ENCODE data around the gene RALGDS.
"Not testable (repeated sequence)": the region's sequence is repeated elsewhere in the genome, so short reads cannot be mapped to it uniquely, and the experiment has no call there.

Gene RALGDS

DNA sequence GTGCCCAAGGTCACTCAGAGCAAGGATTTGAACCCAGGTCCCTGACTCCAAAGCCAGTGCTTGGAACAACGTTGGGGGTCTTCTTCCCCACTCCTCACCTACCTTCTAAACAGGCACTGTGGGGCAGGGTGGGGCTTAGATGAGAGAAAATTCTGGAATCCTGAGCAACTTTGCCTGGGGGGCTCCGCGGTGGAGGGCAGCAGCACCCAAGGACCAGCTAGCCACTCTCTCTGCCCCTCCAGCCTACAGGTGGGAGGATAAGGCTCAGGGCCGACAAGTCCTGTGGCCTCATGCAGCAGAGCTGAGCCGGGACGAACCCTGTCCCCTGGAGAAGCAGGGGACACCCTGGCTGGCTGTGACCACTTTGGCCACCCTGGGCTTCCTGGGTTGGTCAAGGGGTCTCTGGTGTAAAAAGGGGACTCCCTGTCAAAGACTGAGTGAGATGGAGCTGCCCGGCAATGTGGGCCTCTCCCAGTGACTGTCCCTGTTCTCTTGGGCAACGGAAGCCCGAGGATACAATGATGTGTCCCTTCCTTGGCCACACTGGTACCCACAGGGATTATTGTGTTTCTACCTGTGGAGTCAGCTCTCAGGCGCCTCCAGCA, 32.8 kb downstream of the RALGDS start:
- DNase-seq (ENCODE audit: low read depth) = no peak

DNA sequence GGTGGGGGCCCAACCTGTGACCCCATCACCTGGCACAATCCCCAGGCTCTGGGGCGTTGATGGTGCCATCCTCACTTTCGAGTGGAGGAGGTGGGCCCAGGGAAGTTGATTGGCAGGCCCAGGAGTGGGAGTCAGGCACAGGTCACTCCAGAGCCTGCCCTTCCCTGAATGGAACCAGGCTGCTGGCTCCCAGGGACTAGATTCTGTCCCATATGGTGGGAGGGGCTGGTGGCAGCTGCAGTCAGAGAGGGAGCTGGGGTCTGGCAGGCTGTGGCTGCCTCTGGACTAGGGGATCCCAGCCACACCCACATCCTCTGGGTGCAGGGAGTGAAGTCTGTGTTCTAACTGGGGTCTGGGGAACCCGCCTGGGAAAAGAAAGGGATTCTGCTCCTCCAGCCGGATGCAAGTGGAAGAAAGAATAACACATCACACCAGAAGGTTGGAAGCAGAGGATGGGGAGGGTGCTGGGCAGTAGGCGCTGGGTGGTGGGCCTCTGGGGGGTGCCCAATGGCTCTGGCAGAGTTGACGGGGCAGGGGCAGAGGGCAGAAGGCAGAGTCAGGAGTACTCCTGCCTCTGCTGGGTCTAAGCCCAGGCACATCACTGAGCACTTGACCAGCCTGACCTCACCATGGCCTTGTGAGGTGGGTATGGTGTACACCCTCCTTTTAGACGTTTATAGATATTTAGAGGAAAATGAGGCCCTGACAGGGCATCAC, 33.5 kb downstream of the RALGDS start:
- no peak for DNase-seq (ENCODE audit: low read depth)

DNA sequence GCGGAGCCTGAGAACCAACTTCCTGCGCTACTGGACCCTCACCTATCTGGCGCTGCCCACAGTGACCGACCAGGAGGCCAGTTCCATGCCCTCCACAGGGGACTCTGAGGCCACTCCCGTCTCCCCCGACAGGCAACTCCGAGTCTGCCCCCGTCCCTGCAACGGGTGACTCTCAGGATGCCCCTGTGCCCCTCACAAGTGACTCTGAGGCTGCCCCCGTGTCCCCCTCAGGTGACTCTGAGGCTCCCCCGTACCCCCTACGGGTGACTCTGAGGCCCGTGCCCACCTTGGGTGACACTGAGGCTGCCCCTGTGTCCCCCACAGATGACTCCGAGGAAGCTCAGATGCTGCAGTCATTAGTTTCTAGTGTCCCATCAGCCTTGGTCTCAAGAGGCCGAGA, 34.1 kb downstream of the RALGDS start:
- DNase-seq (ENCODE audit: low read depth) = no peak

DNA sequence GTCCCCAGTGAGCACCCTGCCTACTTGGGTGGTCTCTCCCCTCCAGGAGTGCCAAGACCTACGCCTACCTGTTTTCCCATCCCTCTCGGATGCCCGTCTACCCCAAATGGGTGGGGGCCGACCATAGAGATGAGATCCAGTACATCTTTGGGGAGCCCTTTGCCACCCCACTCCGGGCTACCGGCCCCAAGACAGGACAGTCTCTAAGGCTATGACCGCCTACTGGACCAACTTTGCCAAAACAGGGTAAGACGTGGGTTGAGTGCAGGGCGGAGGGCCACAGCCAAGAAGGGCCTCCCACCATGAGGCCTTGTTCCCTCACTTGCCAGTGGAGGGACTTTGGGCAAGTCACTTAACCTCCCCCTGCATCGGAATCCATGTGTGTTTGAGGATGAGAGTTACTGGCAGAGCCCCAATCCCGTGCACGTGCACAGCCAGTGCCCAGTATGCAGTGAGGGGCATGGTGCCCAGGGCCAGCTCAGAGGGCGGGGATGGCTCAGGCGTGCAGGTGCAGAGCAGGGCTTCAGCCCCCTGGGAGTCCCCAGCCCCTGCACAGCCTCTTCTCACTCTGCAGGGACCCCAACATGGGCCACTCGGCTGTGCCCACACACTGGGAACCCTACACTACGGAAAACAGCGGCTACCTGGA, 34.7 kb downstream of the RALGDS start:
- DNase-seq (ENCODE audit: low read depth) = not testable (repeated sequence)

DNA sequence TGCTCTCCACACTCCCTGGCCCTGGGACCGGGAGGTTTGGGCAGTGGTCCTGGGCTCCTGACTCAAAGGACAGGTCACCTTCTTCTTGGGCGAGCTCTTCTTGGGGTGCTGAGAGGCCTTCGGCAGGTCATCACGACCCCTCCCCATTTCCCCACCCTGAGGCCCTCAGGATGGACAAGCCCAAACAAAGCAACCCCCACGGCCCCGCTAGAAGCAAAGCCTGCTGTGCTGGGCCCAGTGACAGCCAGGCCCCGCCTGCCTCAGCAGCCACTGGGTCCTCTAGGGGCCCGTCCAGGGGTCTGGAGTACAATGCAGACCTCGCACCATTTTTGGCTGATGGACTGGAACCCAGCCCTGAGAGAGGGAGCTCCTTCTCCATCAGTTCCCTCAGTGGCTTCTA, 37.4 kb downstream of the RALGDS start:
- DNase-seq (ENCODE audit: low read depth) = not testable (repeated sequence)

DNA sequence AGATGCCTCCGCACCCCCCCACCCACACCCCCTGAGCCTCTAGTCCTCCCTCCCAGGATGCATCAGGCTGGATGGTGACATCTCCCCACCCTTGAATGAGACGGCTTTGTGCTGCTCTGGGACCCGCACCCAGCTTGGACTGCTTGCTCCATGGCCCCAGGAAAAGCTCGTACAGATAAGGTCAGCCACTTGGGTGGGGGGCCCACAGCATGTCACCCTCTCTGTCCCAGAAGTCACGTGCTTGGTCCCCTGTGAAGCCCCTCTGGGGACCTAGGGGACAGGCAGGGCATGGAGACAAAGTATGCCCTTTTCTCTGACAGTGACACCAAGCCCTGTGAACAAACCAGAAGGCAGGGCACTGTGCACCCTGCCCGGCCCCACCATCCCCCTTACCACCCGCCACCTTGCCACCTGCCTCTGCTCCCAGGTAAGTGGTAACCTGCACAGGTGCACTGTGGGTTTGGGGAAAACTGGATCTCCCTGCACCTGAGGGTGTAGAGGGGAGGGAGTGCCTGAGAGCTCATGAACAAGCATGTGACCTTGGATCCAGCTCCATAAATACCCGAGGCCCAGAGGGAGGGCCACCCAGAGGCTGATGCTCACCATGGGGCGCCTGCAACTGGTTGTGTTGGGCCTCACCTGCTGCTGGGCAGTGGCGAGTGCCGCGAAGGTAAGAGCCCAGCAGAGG, 38.9 kb downstream of the RALGDS start:
- DNase-seq (ENCODE audit: low read depth) = not testable (repeated sequence)

DNA sequence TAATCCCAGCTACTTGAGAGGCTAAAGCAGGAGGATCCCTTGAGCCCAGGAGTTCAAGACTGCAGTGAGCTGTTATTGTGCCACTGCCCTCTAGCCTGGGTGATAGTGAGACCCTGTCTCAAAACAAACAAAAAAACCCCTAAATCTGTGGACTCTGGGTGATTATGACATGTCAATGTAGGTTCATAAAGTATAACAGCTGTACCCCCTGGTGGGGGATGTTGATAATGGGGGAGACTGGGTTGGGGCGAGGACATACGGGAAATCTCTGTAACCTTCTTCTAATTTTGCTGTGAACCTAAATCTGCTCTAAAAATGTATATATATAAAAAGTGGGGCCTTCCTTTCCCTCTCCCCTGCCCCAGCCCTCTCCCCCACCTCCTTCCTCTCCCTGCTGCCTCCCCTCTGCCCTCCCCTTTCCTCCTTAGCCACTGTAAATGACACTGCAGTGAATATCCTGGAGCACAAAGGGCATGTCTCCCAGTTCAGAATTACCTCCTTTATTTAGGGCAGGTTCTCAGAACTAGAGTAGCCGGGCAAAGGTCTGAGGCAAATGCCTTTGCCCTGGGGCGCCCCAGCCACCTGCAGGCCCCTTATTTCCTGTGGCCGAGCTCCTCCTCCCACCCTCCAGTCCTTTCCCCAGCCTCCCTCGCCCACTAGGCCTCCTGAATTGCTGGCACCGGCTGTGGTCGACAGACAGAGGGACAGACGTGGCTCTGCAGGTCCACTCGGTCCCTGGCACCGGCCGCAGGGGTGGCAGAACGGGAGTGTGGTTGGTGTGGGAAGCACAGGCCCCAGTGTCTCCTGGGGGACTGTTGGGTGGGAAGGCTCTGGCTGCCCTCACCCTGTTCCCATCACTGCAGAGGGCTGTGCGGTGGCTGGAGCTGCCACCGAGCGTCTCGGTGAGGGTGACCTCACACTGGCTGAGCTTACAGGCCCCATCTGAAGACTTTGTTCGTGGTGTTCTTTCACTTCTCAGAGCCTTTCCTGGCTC, 40.0 kb downstream of the RALGDS start:
- DNase-seq (ENCODE audit: low read depth) = not testable (repeated sequence)

DNA sequence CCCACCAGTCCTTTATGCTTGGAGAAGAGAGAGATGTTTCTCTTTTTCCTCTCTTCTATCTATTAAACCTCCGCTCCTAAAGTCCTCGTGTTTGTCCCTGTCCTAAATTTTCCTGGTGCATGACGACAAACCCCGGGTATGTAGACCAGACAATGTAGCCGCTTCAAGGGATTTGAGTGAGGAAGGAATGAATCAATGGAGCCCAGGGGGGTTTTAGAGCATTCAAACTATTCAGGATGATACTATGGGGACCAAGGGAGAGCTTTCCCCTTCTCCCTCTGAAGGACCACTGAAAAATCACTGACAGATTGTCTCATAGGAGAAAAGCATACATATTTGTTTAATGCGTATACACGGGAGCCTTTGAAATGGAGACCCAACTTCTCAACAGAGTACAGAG, 40.9 kb downstream of the RALGDS start:
- no peak for DNase-seq (ENCODE audit: low read depth)

DNA sequence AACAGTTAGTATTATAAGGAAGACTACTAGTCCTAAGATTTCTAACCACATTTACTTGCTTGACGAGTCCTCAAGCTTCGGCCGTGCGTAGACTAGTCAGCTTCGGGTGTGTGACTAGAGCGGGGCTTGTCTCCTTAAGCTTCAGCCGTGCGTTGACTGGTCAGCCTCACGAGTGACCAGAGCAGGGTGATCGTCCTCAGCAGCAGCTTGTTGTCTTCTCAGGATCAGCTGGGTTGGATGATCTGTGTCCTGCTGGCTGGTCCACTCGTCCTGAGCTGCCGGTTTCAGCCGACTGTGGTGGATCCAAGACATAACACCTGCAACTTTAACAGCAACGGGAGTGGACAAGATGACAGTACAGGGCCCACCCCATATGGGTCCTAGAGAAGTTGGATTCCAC, 42.6 kb downstream of the RALGDS start:
- DNase-seq (ENCODE audit: low read depth) = no peak

DNA sequence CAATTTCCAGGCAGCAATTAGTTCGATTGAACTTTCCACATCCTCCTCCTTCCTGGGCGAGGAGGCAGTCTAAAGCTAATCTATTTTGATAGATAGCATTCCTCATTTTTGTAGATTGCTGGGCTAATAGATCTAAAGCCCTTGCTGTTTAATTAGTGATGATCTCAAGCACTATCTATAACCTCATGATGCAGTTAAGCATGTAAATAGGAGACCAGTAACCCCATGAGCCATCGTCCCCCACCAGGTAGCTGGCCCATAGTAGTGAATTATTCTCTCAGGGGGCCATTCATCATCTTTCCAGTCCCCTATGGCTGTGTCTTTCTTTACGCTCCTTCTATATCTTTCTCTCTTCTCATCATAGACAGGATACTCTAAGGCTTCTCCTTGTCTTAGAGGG, 44.3 kb downstream of the RALGDS start:
- DNase-seq (ENCODE audit: low read depth) = no peak

DNA sequence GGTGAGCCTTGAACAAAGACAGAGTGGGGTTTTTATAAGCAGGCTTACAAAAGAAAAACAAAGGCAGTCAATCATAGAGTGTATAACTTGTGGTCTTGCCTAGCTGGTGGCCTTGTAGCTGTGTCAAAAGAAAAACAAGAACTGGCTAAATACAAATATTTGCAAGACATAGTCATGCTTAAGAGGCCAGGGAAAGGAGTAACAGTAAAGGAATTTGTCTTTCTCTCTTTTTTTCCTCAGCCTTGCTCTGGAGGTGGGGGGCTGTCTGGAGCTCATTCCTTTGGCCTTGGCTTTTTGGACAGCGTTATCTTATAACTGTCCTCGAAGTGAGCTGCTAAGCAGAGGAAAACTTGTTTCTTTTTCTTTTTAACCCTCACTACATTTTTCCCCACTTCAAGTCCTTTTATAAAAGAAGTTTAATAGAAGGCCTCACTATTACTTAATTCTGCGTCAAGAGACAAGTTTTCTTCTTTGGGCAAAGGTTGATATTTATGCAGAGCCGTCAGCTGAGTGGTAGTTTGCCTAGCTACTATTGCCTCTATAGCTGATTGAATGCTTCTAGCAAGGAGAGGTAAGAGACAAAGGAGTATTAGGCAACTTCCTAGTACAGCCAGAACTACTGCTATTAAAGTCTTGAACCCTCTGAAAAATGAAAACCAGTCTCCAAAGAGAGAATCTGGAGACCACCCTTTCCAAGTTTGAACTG, 45.0 kb downstream of the RALGDS start:
- no peak for DNase-seq (ENCODE audit: low read depth)

DNA sequence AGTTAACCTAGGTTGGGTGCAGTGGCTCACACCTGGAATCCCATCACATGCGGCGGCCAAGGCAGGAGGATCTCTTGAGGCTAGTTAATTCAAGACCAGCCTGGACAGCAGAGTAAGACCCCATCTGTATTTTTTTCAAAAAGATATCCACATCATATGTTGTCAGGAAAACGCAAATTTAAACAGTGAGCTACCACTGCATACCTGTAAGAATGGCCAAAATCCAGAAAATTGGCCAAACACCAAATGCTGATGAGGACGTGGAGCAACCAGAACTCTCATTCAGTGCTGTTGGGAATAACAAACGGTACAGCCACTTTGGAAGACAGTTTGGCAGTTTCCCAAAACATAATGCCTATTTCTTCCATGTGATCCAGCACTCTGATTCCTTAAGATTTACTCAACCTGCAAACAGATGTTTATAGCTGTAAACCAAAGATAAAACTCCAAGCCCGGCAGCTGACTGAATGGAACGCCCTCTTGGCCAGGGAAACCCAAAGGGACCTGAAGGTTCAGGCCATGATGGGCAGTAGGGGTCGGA, 46.9 kb downstream of the RALGDS start:
- no peak for DNase-seq (ENCODE audit: low read depth)

DNA sequence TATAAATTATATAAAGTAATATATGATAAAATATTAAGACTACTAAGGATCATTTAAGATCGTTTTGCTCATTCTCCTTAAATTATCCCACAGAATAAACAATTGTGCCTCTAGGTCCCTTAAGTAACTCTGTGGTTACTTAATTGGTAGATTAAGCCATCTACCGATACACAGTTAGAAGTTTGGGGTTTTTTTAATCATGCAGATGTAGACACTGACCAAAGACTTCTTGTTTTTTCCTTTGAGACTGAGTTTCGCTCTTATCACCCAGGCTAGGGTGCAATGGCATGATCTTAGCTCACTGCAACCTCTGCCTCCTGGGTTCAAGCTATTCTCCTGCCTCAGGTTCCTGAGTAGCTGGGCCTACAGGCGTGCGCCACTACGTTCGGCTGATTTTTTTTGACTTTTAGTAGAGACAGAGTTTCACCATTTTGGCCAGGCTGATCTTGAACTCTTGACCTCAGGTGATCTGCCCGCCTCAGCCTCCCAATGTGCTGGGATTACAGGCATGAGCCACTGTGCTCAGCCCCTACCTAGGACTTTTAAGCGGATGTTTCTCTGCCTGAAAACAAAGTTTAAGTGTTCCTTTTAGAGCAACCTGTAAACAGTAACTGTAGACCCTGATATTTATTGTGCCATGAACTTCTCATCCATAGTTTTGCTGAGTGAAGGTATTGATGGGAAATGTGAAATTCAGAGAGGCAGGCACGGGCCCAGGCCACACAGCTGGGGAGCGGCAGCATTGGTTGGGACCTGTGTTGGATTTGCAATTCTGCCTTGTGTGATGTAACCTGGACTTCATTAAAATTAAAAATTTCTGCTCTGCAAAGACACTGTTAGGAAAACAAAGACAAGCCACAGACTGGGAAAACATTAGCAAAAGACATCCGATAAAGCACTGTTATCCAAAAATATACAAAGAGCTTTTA, 47.7 kb downstream of the RALGDS start:
- DNase-seq (ENCODE audit: low read depth) = no peak

DNA sequence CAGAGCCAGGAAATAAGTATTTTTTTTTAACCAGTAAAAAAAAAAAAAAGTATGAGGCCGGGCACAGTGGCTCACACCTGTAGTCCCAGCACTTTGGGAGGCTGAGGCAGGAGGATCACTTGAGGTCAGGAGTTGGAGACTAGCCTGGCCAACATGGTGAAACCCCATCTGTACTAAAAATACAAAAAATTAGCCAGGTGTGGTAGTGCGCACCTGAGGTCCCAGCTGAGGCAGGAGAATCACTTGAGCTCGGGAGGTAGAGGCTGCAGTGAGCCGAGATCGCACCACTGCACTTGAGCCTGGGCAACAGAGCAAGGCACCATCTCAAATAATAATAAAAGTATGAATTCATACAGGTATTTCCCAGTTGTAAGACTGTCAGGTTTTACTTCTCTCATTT, 48.8 kb downstream of the RALGDS start:
- DNase-seq (ENCODE audit: low read depth) = not testable (repeated sequence)

DNA sequence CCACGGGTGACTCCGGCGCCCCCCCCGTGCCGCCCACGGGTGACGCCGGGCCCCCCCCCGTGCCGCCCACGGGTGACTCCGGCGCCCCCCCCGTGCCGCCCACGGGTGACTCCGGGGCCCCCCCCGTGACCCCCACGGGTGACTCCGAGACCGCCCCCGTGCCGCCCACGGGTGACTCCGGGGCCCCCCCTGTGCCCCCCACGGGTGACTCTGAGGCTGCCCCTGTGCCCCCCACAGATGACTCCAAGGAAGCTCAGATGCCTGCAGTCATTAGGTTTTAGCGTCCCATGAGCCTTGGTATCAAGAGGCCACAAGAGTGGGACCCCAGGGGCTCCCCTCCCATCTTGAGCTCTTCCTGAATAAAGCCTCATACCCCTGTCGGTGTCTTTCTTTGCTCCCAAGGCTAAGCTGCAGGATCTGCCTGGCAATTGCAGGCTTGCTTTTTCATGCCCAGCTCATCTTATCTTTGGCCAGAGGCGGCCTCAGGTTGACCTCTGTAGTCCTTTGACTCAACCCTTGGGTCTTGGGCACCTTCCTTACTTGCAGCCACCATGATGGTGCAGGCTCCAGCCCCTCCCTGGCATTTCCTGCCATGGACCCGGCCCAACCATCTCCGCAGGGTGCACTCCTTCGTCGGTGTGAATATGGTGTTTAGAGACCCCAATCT, 49.4 kb downstream of the RALGDS start:
- DNase-seq (ENCODE audit: low read depth) = no peak

DNA sequence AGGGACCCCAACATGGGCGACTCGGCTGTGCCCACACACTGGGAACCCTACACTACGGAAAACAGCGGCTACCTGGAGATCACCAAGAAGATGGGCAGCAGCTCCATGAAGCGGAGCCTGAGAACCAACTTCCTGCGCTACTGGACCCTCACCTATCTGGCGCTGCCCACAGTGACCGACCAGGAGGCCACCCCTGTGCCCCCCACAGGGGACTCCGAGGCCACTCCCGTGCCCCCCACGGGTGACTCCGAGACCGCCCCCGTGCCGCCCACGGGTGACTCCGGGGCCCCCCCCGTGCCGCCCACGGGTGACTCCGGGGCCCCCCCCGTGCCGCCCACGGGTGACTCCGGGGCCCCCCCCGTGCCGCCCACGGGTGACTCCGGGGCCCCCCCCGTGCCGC, 50.1 kb downstream of the RALGDS start:
- not testable (repeated sequence) for DNase-seq (ENCODE audit: low read depth)

DNA sequence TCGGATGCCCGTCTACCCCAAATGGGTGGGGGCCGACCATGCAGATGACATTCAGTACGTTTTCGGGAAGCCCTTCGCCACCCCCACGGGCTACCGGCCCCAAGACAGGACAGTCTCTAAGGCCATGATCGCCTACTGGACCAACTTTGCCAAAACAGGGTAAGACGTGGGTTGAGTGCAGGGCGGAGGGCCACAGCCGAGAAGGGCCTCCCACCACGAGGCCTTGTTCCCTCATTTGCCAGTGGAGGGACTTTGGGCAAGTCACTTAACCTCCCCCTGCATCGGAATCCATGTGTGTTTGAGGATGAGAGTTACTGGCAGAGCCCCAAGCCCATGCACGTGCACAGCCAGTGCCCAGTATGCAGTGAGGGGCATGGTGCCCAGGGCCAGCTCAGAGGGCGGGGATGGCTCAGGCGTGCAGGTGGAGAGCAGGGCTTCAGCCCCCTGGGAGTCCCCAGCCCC, 50.5 kb downstream of the RALGDS start:
- not testable (repeated sequence) for DNase-seq (ENCODE audit: low read depth)

DNA sequence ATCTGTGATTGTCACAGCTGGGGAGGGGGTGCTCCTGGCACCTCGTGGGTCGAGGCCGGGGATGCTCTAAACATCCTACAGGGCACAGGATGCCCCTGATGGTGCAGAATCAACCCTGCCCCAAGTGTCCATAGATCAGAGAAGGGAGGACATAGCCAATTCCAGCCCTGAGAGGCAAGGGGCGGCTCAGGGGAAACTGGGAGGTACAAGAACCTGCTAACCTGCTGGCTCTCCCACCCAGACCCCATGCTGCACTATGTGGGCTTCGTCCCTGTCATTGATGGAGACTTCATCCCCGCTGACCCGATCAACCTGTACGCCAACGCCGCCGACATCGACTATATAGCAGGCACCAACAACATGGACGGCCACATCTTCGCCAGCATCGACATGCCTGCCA, 52.6 kb downstream of the RALGDS start:
- DNase-seq (ENCODE audit: low read depth) = not testable (repeated sequence)

DNA sequence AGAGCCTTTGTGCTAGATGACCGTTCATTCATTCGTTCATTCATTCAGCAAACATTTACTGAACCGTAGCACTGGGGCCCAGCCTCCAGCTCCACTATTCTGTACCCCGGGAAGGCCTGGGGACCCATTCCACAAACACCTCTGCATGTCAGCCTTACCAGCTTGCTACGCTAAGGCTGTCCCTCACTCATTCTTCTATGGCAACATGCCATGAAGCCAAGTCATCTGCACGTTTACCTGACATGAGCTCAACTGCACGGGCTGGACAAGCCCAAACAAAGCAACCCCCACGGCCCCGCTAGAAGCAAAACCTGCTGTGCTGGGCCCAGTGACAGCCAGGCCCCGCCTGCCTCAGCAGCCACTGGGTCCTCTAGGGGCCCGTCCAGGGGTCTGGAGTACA, 53.2 kb downstream of the RALGDS start:
- no peak for DNase-seq (ENCODE audit: low read depth)

All from CMK (cell line).